Stimulated activated CD4-positive, alpha-beta T cell treated with anti-CD3 and anti-CD28 coated beads, Interleukin-15, amount 100 ng/mL, for 1 hour (primary cell): ENCODE data around the gene ITIH6.
A peak's percentile ranks its signal among the peaks of the same experiment; 100 is the strongest.
"Not testable (repeated sequence)": the region's sequence is repeated elsewhere in the genome, so short reads cannot be mapped to it uniquely, and the experiment has no call there.

ENCODE experiments used
- DNase-seq, 2 donors: peaks; one replicate each; pipeline ENCODE4 v3.0.0-alpha.2; 2020; ENCODE audit warnings: low read depth in 1 of 2, low spot score in 1 of 2

ITIH6 gene

GRCh38 chrX:54807524-54808108 lies 9.6 kb upstream of the ITIH6 start, which contains the start of gene MAGED2:
MAGED2 (plus strand) TSS chrX:54807745; CDS start chrX:54809332, 1,587 bp downstream.
- peak; percentile 8 to 18 for DNase-seq

GRCh38 chrX:54799046-54799445 lies 991 bp upstream of the ITIH6 start:
- no peak for DNase-seq

GRCh38 chrX:54794795-54795194 lies 3.3 kb downstream of the ITIH6 start:
- no peak for DNase-seq

- no peak for DNase-seq
Observed at GRCh38 chrX:54794028-54794427, 4.0 kb downstream of the ITIH6 start.

- DNase-seq, result not testable (repeated sequence)
Observed at GRCh38 chrX:54789405-54789804, 8.7 kb downstream of the ITIH6 start.

- no peak for DNase-seq
Observed at GRCh38 chrX:54788446-54788845, 9.6 kb downstream of the ITIH6 start.

- peak in 1 of 2 donors; percentile 11 for DNase-seq
Observed at GRCh38 chrX:54786967-54787366, 11.1 kb downstream of the ITIH6 start.

GRCh38 chrX:54785901-54786300 lies 12.2 kb downstream of the ITIH6 start:
- DNase-seq, result no peak

GRCh38 chrX:54776987-54777672 lies 20.9 kb downstream of the ITIH6 start:
- DNase-seq, result no peak

GRCh38 chrX:54776061-54776460 lies 22.0 kb downstream of the ITIH6 start:
- DNase-seq, result no peak

- DNase-seq, result not testable (repeated sequence)
Observed at GRCh38 chrX:54774391-54775094, 23.5 kb downstream of the ITIH6 start.

- DNase-seq, result no peak
Observed at GRCh38 chrX:54758114-54759055, 39.7 kb downstream of the ITIH6 start.

- DNase-seq, result no peak
Observed at GRCh38 chrX:54754854-54755253, 43.2 kb downstream of the ITIH6 start.

GRCh38 chrX:54748626-54749025 lies 49.4 kb downstream of the ITIH6 start:
- no peak for DNase-seq

- DNase-seq, result no peak
Observed at GRCh38 chrX:54747733-54748393, 50.2 kb downstream of the ITIH6 start.

GRCh38 chrX:54746928-54747327 lies 51.1 kb downstream of the ITIH6 start:
- DNase-seq, result no peak

GRCh38 chrX:54745676-54746075 lies 52.4 kb downstream of the ITIH6 start:
- no peak for DNase-seq

GRCh38 chrX:54738567-54738966 lies 59.5 kb downstream of the ITIH6 start:
- not testable (repeated sequence) for DNase-seq

- not testable (repeated sequence) for DNase-seq
Observed at GRCh38 chrX:54736298-54736942, 61.6 kb downstream of the ITIH6 start.

GRCh38 chrX:54721424-54721823 lies 76.6 kb downstream of the ITIH6 start:
- no peak for DNase-seq
